ENCODE results near the gene NBEAL1.

NBEAL1 gene

DNA sequence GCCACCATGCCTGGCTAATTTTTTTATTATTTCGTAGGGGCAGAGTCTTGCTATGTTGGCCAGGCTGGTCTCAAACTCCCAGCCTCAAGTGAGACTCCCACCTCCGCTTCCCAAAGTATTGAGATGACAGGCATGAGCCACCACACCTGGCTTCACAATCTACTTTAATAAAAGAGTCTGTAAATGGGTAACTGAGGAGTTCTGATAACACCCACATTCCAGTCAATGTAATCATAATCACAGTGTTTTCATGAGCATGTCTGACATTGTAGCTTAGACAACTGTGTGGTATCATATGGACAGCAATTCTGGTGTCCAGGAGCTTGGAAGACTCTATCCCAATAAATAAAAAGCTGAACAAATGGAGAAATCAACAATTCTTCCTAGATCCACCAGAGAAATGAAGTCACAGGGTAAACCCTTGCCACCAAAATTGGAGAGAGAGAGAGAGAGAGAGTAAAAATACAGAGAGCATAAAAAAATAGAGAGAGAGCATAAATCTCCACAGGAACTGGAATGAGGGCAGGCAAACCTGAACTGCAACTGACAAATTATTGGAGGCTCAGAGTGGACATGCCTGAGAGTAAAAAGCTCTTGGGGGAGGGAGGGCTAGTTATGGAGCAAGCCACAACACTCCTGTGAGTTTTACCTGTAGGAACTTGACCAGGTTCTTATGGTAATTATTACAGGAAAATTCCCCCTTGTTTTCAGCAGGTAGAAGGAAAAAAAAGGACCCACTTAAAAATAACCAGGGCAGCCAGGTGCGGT is 12.4 kb upstream of the NBEAL1 start:
- no peak for TF ChIP-seq CTCF (IDR thresholded peaks at IDR 0.05; ENCODE audit: extremely low read depth, insufficient read depth, missing control alignments)
- in situ Hi-C loops (cut with MboI; ENCODE audit: low pct_unique_long_range_greater_than_20kb, low sequenced_read_pairs, unreplicated experiment) = no loop called here
- no peak for DNase-seq (ENCODE audit: low spot score)

GRCh38 chr2:203003716-203004115 is 11.0 kb upstream of the NBEAL1 start:
- TF ChIP-seq CTCF (IDR thresholded peaks at IDR 0.05; ENCODE audit: extremely low read depth, insufficient read depth, missing control alignments) = no peak
- in situ Hi-C loops (cut with MboI; ENCODE audit: low pct_unique_long_range_greater_than_20kb, low sequenced_read_pairs, unreplicated experiment) = no loop called here

DNA sequence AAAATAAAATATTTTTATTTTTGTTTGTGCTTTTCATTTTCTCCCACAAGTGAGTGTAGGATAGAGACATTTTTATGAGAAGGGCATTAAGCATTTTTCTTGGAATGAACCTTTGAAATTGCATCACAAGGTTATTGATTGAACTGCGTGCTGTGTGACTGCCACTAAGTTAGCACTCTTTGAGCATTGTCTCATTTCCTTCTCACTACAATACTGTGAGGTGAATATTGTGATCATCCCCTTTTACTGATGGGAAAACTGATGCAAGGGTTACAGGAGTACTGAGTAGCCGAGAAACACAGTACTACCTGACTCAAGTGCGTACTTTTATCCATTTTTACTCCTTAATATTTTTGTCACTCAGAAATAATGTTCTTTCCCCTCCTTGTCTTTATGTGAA is 2.0 kb downstream of the NBEAL1 start:
- in situ Hi-C loops (cut with MboI; ENCODE audit: low pct_unique_long_range_greater_than_20kb, low sequenced_read_pairs, unreplicated experiment) = no loop called here
- TF ChIP-seq CTCF (IDR thresholded peaks at IDR 0.05; ENCODE audit: extremely low read depth, insufficient read depth, missing control alignments) = no peak
- no peak for DNase-seq (ENCODE audit: low spot score)

More at GRCh38 chr2:203003716-203004115, 11.0 kb upstream of the NBEAL1 start:
- DNase-seq (ENCODE audit: low spot score) = no peak

DNA sequence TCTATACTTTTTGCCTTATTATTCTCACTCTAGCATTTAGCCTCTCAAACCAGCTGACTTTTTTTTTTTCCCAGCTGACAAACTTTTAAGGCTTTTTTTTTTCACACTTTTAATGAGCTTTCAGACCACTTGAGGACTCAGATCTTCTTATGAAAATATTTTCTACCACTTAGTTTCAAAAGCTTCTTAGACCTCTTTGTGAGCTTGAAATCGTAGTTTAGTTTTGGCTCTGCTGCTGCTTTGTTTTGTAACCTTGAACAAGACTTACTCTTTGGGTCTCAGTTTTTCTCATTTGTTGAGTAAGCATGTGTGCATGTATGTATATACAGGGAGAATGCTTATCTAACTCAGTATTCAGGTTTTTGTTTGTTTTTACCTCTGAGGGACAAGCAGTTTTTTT is 3.5 kb downstream of the NBEAL1 start:
- in situ Hi-C loops (cut with MboI; ENCODE audit: low pct_unique_long_range_greater_than_20kb, low sequenced_read_pairs, unreplicated experiment) = no loop called here
- no peak for DNase-seq (ENCODE audit: low spot score)
- TF ChIP-seq CTCF (IDR thresholded peaks at IDR 0.05; ENCODE audit: extremely low read depth, insufficient read depth, missing control alignments) = no peak

DNA sequence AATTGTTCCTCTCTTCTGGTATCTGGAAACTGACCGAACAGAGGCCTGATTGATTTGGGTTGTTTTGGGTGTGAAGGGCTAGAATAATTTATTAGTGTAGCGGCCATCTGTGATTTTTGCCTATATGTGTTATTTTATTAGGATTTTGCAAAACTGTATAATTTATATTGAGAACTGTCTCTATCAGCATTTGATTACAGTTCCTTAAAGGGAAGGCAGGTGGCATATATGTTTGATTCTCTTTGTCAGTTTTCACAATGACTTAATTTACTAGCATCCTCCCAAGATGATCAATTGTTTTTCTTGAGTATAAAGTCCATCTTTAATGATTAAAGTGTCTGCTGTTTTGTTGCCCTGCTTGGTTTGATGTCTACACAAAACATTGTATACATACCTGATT is 4.5 kb downstream of the NBEAL1 start:
- no peak for TF ChIP-seq CTCF (IDR thresholded peaks at IDR 0.05; ENCODE audit: extremely low read depth, insufficient read depth, missing control alignments)
- in situ Hi-C loops (cut with MboI; ENCODE audit: low pct_unique_long_range_greater_than_20kb, low sequenced_read_pairs, unreplicated experiment) = no loop called here
- DNase-seq (ENCODE audit: low spot score) = no peak

- DNase-seq (ENCODE audit: low spot score) = no peak
- in situ Hi-C loops (cut with MboI; ENCODE audit: low pct_unique_long_range_greater_than_20kb, low sequenced_read_pairs, unreplicated experiment) = no loop called here
- TF ChIP-seq CTCF (IDR thresholded peaks at IDR 0.05; ENCODE audit: extremely low read depth, insufficient read depth, missing control alignments) = no peak
Measured at GRCh38 chr2:203021991-203022390, 7.3 kb downstream of the NBEAL1 start.

Measured in GM13977 (cell line).